UCSD-AML1 (cell line): ENCODE measurements around the gene R3HDM2.
"Not testable (repeated sequence)": the region's sequence is repeated elsewhere in the genome, so short reads cannot be mapped to it uniquely, and the experiment has no call there.

Experiments used
- DNase-seq: peaks from one replicate; lab custom pipeline; 2025; ENCODE audit not compliant: unreplicated experiment; lab: John Stamatoyannopoulos, UW

The R3HDM2 gene

GRCh38 chr12:57454213-57454565 lies 23.3 kb upstream of the R3HDM2 start:
- DNase-seq: no peak

- peak; percentile 84 for DNase-seq
Observed at GRCh38 chr12:57452937-57453509, 22.2 kb upstream of the R3HDM2 start.

- DNase-seq: peak; percentile 69
Observed at GRCh38 chr12:57452181-57452936, 21.5 kb upstream of the R3HDM2 start.

GRCh38 chr12:57451233-57451778 lies 20.5 kb upstream of the R3HDM2 start:
- no peak for DNase-seq

GRCh38 chr12:57450057-57450456 lies 19.2 kb upstream of the R3HDM2 start:
- DNase-seq: no peak

GRCh38 chr12:57449375-57449774 lies 18.5 kb upstream of the R3HDM2 start:
- no peak for DNase-seq

GRCh38 chr12:57448669-57449068 lies 17.8 kb upstream of the R3HDM2 start:
- DNase-seq: no peak

GRCh38 chr12:57446292-57446960 lies 15.6 kb upstream of the R3HDM2 start:
- DNase-seq: no peak

- DNase-seq: no peak
Observed at GRCh38 chr12:57444744-57445143, 13.9 kb upstream of the R3HDM2 start.

GRCh38 chr12:57444337-57444736 lies 13.5 kb upstream of the R3HDM2 start:
- DNase-seq: not testable (repeated sequence)

- DNase-seq: no peak
Observed at GRCh38 chr12:57441846-57442427, 11.1 kb upstream of the R3HDM2 start.

GRCh38 chr12:57441393-57441792 lies 10.6 kb upstream of the R3HDM2 start:
- DNase-seq: not testable (repeated sequence)

- DNase-seq: no peak
Observed at GRCh38 chr12:57439762-57440266, 9.0 kb upstream of the R3HDM2 start.

GRCh38 chr12:57438400-57438799 lies 7.6 kb upstream of the R3HDM2 start:
- DNase-seq: no peak

- DNase-seq: peak; percentile 73
Observed at GRCh38 chr12:57435293-57435692, 4.5 kb upstream of the R3HDM2 start.

GRCh38 chr12:57434517-57435223 lies 3.8 kb upstream of the R3HDM2 start, which contains the start of gene INHBC:
INHBC (plus strand) TSS chr12:57434784; CDS start chr12:57434887, 103 bp downstream.
- DNase-seq: no peak

- no peak for DNase-seq
Observed at GRCh38 chr12:57433370-57433769, 2.5 kb upstream of the R3HDM2 start.

GRCh38 chr12:57431654-57432188 lies 878 bp upstream of the R3HDM2 start:
- no peak for DNase-seq

- DNase-seq: peak; percentile 89
Observed at GRCh38 chr12:57430112-57430930, 522 bp downstream of the R3HDM2 start.
